GM12878 (cell line): ENCODE measurements around the gene MGARP. TPM values are rescaled to one million over a fixed set of nuclear protein-coding genes. Genes with fewer than 3 reads are reported as not detected.
A peak's percentile ranks its signal among the peaks of the same experiment; 100 is the strongest.

Source experiments
- ATF7 ChIP-seq: fragments of 450-650 bp; IDR thresholded peaks from 2 replicates; pipeline ENCODE4 v1.6.1; 2016; ENCODE audit warnings: low read depth, mild to moderate bottlenecking
- ETV6 ChIP-seq, 2 experiments: fragments of 450-650 bp in 1 of 2; IDR thresholded peaks in 1 of 2; conservative IDR thresholded peaks in 1 of 2; 2 replicates each; pipeline ENCODE4 v1.6.1; 2014; ENCODE audit warnings: antibody characterized with exemption in 1 of 2, borderline replicate concordance in 1 of 2, low read depth in 1 of 2, mild to moderate bottlenecking in 1 of 2, moderate library complexity in 1 of 2
- GATAD2B ChIP-seq: fragments of 450-650 bp; conservative IDR thresholded peaks from 2 replicates; pipeline ENCODE4 v1.6.1; 2017; ENCODE audit warnings: low read depth, mild to moderate bottlenecking, moderate library complexity
- HDAC2 ChIP-seq: fragments of 200-600 bp; sonication (generic); IDR thresholded peaks from 2 replicates; pipeline ENCODE4 v1.6.1; 2017
- HDGF ChIP-seq: fragments of 450-650 bp; IDR thresholded peaks from 2 replicates; pipeline ENCODE4 v1.6.1; 2016; ENCODE audit warnings: antibody characterized with exemption
- IKZF1 ChIP-seq: fragments of 450-650 bp; conservative IDR thresholded peaks from 2 replicates; pipeline ENCODE4 v1.6.1; 2017; ENCODE audit warnings: antibody characterized with exemption, mild to moderate bottlenecking
- IRF4 ChIP-seq: IDR thresholded peaks from 2 replicates; pipeline ENCODE4 v1.6.1; 2011; ENCODE audit warnings: low read depth, low read length
- JUNB ChIP-seq: IDR thresholded peaks from 2 replicates; pipeline ENCODE4 v1.6.1; 2016; ENCODE audit warnings: antibody characterized with exemption, mild to moderate bottlenecking
- KAT2A ChIP-seq: conservative IDR thresholded peaks from 2 replicates; pipeline ENCODE4 v1.6.1; 2011; ENCODE audit warnings: low read depth, low read length; ENCODE audit not compliant: control insufficient read depth
- KLF5 ChIP-seq: fragments of 450-650 bp; IDR thresholded peaks from 2 replicates; pipeline ENCODE4 v1.6.1; 2014; ENCODE audit warnings: mild to moderate bottlenecking; ENCODE audit not compliant: partially characterized antibody
- MEF2B ChIP-seq: fragments of 450-650 bp; IDR thresholded peaks from 2 replicates; pipeline ENCODE4 v1.6.1; 2018; ENCODE audit warnings: mild to moderate bottlenecking, moderate library complexity; ENCODE audit not compliant: partially characterized antibody, poor library complexity, severe bottlenecking
- MLLT1 ChIP-seq: fragments of 450-650 bp; IDR thresholded peaks from 2 replicates; pipeline ENCODE4 v1.6.1; 2016; ENCODE audit warnings: mild to moderate bottlenecking
- MTA2 ChIP-seq: fragments of 450-650 bp; IDR thresholded peaks from 2 replicates; pipeline ENCODE4 v1.6.1; 2016; ENCODE audit warnings: low read depth, mild to moderate bottlenecking, moderate library complexity
- MTA3 ChIP-seq: IDR thresholded peaks from 2 replicates; pipeline ENCODE4 v1.6.1; 2012; ENCODE audit warnings: low read length, inconsistent platforms, borderline replicate concordance
- MYC ChIP-seq: IDR thresholded peaks from 2 replicates; pipeline ENCODE4 v1.6.1; 2011; ENCODE audit warnings: mild to moderate bottlenecking, low read length, moderate library complexity, inconsistent platforms; ENCODE audit not compliant: insufficient read depth, insufficient replicate concordance, insufficient read length, severe bottlenecking
- NFYA ChIP-seq: IDR thresholded peaks from 2 replicates; pipeline ENCODE4 v1.6.1; 2011; ENCODE audit warnings: low read depth, mild to moderate bottlenecking, low read length, improper control_type of control experiment, borderline replicate concordance
- NFYB ChIP-seq: IDR thresholded peaks from 2 replicates; pipeline ENCODE4 v1.6.1; 2011; ENCODE audit warnings: low read depth, mild to moderate bottlenecking, low read length, improper control_type of control experiment, moderate library complexity; ENCODE audit not compliant: insufficient read depth
- NR2C2 ChIP-seq: IDR thresholded peaks from 2 replicates; pipeline ENCODE4 v1.6.1; 2011; ENCODE audit warnings: borderline replicate concordance, low read depth; ENCODE audit not compliant: control insufficient read depth, insufficient read length
- PAX5 ChIP-seq: IDR thresholded peaks from 2 replicates; pipeline ENCODE4 v1.6.1; 2011; ENCODE audit warnings: low read depth, low read length, borderline replicate concordance
- RAD21 ChIP-seq: IDR thresholded peaks from 2 replicates; pipeline ENCODE4 v1.6.1; 2011; ENCODE audit warnings: mild to moderate bottlenecking, low read depth, low read length, moderate library complexity; ENCODE audit not compliant: insufficient read depth
- RFX5 ChIP-seq: IDR thresholded peaks from 2 replicates; pipeline ENCODE4 v1.6.1; 2011; ENCODE audit warnings: low read depth, low read length, improper control_type of control experiment
- RUNX3 ChIP-seq: IDR thresholded peaks from 2 replicates; pipeline ENCODE4 v1.6.1; 2012; ENCODE audit warnings: low read length, inconsistent platforms
- SIN3A ChIP-seq: IDR thresholded peaks from 2 replicates; pipeline ENCODE4 v1.6.1; 2012; ENCODE audit warnings: low read depth, low read length, improper control_type of control experiment
- SIX5 ChIP-seq: IDR thresholded peaks from 2 replicates; pipeline ENCODE4 v1.6.1; 2011; ENCODE audit warnings: mild to moderate bottlenecking, low read depth, low read length, moderate library complexity; ENCODE audit not compliant: severe bottlenecking
- SMAD5 ChIP-seq: IDR thresholded peaks from 2 replicates; pipeline ENCODE4 v1.6.1; 2016; ENCODE audit warnings: antibody characterized with exemption, low read depth
- SMARCA5 ChIP-seq: fragments of 450-650 bp; IDR thresholded peaks from 2 replicates; pipeline ENCODE4 v1.6.1; 2017; ENCODE audit warnings: mild to moderate bottlenecking
- TCF12 ChIP-seq: IDR thresholded peaks from 2 replicates; pipeline ENCODE4 v1.6.1; 2011; ENCODE audit warnings: low read depth, mild to moderate bottlenecking, low read length
- TCF3 ChIP-seq: IDR thresholded peaks from 2 replicates; pipeline ENCODE4 v1.6.1; 2012; ENCODE audit warnings: low read depth, mild to moderate bottlenecking, low read length, borderline replicate concordance; ENCODE audit not compliant: insufficient read depth
- ZNF217 ChIP-seq: fragments of 450-650 bp; IDR thresholded peaks from 2 replicates; pipeline ENCODE4 v1.6.1; 2017; ENCODE audit warnings: antibody characterized with exemption, mild to moderate bottlenecking
- ZNF384 ChIP-seq: IDR thresholded peaks from 2 replicates; pipeline ENCODE4 v1.6.1; 2012; ENCODE audit warnings: low read depth, mild to moderate bottlenecking, low read length, improper control_type of control experiment, borderline replicate concordance
- polyA plus RNA-seq, 11 experiments: library from polyadenylated mRNA; depleted of rRNA in 4 of 11; unstranded in 6 of 11; stranded (reverse) in 5 of 11; fragments of >200 nt; fragmentation: Nextera tagmentation in 4 of 11; fragmentation: Illumina TruSeq in 1 of 11; extraction: Ambion mirVana in 4 of 11; extraction: Trizol in 1 of 11; gene quantifications; 1 replicate in 1 of 11; 2 replicates in 10 of 11; pipeline versions ENCODE4 v1.2.1 to v1.2.3, GENCODE V29; 2011 to 2016; ENCODE audit warnings: inconsistent platforms in 2 of 11, missing spikeins in 2 of 11, low read depth in 1 of 11
- total RNA-seq, 4 experiments: library from RNA; depleted of rRNA in 3 of 4; stranded (reverse); fragments of >200 nt in 3 of 4; fragmentation: Illumina TruSeq in 1 of 4; extraction: Trizol in 1 of 4; gene quantifications; 2 replicates each; pipeline versions ENCODE4 v1.2.1 to v1.2.3, GENCODE V29; 2013 to 2021
- TF ChIP-seq, protein P1 (sequence below): fragments of 450-650 bp; conservative IDR thresholded peaks from 2 replicates; pipeline ENCODE4 v1.6.1; 2017; ENCODE audit warnings: mild to moderate bottlenecking, moderate library complexity

The MGARP gene
- total and polyA plus RNA-seq, 10 of the 15 experiments (the other 5 are each of a cell fraction or from before 2014, with no cell fraction given): 0.04 to 0.23 (median 0.08) TPM; not detected in 7

DNA sequence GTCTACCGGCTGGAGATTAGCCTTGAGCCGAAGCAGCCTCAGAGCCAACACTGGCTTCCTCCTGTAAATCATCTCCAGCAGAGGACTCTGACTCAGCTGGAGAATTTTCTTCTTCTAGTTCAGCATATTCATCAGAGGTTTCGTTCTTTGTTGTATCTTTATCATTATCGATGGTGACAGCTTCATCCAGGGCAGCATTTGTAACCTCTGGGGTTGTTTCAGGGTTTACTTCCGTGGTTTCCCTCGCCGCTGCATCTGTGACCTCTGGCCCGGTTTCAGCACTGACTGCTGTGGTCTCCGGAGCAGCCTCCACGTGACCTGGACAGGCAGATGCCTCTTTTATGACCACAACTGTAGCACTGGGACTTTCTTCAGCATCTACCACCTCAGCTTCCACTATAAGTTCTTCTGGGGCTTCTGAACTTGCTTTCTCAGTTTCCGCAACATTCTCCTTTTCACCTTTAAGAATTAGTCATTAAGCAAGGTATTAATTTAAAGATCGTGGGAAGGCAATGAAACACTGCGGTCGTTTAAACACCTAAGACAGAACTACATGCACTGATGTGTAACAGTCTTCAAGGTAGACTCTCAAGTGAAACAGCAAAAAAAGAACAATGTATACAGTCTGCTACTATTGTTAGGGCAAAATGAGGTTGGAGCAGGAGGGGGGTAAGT lies 13.3 kb downstream of the MGARP start (continued):
- TF ChIP-seq ZNF384 (no peak), MEF2B (peak; percentile 71), TCF3 (peak; percentile 64), TCF12 (peak; percentile 86), NR2C2 (no peak), NFYA (no peak), IKZF1 (peak; percentile 91), MTA2 (peak; percentile 88), JUNB (peak; percentile 79), ETV6 (conservative IDR thresholded peaks at IDR 0.05 in 1 of 2, IDR thresholded peaks at IDR 0.05 in 1 of 2; ENCODE audit: borderline replicate concordance in 1 of 2, low read depth in 1 of 2) (peak in 1 of 2 experiments; percentile 99; a peak in 2 of 4 replicates), RFX5 (no peak), RUNX3 (peak; percentile 99), SIX5 (no peak), IRF4 (no peak; the same call in 1 of the 2 replicates), MTA3 (peak; percentile 81; the same call in 1 of the 2 replicates), MYC (no peak), KAT2A (no peak), ATF7 (peak; percentile 80), HDGF (no peak), PAX5 (peak; percentile 92), RAD21 (no peak), GATAD2B (peak; percentile 78), SMARCA5 (no peak), SIN3A (no peak), MLLT1 (peak; percentile 93), NFYB (no peak), HDAC2 (no peak), SMAD5 (no peak), KLF5 (peak; percentile 57), ZNF217 (peak; percentile 82)
- TF ChIP-seq, protein P1, sequence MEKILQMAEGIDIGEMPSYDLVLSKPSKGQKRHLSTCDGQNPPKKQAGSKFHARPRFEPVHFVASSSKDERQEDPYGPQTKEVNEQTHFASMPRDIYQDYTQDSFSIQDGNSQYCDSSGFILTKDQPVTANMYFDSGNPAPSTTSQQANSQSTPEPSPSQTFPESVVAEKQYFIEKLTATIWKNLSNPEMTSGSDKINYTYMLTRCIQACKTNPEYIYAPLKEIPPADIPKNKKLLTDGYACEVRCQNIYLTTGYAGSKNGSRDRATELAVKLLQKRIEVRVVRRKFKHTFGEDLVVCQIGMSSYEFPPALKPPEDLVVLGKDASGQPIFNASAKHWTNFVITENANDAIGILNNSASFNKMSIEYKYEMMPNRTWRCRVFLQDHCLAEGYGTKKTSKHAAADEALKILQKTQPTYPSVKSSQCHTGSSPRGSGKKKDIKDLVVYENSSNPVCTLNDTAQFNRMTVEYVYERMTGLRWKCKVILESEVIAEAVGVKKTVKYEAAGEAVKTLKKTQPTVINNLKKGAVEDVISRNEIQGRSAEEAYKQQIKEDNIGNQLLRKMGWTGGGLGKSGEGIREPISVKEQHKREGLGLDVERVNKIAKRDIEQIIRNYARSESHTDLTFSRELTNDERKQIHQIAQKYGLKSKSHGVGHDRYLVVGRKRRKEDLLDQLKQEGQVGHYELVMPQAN: no peak
